Transverse colon (tissue), 4 donors: ENCODE measurements around the gene COG4.

Experiments used
- EP300 ChIP-seq: sonication (generic); formaldehyde crosslinking; IDR thresholded peaks from one replicate; pipeline ENCODE4 v1.6.1; 2017; ENCODE audit warnings: antibody characterized with exemption, low read depth
- POLR2A ChIP-seq: fragments of 450-650 bp; IDR thresholded peaks from one replicate; pipeline ENCODE4 v1.6.1; 2016; ENCODE audit warnings: antibody characterized with exemption, mild to moderate bottlenecking, moderate library complexity
- POLR2AphosphoS5 ChIP-seq, 3 donors: sonication (generic); formaldehyde crosslinking; IDR thresholded peaks; one replicate each; pipeline ENCODE4 v1.6.1; 2016; ENCODE audit warnings: antibody characterized with exemption in 3 of 3
- TF ChIP-seq, protein P1 (sequence below), 5 experiments: fragments of 200-600 bp in 3 of 5; fragments of 450-650 bp in 2 of 5; sonication (generic) in 3 of 5; IDR thresholded peaks; 1 replicate in 2 of 5; 2 replicates in 3 of 5; pipeline ENCODE4 v1.5.1; 2016 to 2017; ENCODE audit warnings: antibody characterized with exemption in 5 of 5, inconsistent platforms in 3 of 5, mild to moderate bottlenecking in 2 of 5, moderate library complexity in 1 of 5

DNA sequence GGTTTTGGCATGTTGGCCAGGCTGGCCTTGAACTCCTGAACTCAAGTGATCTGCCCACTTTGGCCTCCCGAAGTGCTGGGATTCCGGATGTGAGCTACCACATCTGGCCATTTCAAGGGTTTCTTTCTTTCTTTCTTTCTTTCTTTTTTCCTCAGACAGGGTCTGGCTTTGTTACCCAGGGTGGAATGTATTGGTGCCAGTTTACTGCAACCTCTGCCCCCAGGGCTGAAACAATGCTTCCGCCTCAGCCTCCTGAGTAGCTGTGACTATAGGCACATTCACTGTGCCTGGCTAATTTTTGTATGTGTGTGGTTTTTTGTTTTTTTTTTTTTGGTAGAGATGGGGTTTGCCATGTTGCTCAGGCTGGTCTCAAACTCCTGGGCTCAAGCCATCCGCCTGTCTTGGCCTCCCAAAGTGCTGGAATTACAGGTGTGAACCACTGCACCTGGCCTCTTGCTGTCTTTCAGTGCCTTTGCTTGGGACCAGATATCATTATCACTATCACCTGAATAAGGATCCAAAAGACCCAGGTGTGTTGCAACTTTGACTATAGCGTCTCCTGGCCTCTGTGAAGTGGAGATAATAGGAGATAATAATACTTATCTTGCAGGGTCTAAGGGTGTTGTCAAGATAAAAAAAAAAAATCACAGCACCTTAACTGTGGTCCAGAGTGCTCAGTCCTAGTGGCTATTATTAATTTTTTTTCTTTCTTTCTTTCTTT, 65.7 kb downstream of the COG4 start:
- TF ChIP-seq, protein P1, sequence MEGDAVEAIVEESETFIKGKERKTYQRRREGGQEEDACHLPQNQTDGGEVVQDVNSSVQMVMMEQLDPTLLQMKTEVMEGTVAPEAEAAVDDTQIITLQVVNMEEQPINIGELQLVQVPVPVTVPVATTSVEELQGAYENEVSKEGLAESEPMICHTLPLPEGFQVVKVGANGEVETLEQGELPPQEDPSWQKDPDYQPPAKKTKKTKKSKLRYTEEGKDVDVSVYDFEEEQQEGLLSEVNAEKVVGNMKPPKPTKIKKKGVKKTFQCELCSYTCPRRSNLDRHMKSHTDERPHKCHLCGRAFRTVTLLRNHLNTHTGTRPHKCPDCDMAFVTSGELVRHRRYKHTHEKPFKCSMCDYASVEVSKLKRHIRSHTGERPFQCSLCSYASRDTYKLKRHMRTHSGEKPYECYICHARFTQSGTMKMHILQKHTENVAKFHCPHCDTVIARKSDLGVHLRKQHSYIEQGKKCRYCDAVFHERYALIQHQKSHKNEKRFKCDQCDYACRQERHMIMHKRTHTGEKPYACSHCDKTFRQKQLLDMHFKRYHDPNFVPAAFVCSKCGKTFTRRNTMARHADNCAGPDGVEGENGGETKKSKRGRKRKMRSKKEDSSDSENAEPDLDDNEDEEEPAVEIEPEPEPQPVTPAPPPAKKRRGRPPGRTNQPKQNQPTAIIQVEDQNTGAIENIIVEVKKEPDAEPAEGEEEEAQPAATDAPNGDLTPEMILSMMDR (IDR thresholded peaks at IDR 0.05): no peak
- TF ChIP-seq EP300 (no peak), POLR2A (no peak), POLR2AphosphoS5 (IDR thresholded peaks at IDR 0.05) (no peak)
